Endometrium (tissue), 2 donors: ENCODE results near the gene SSH2.

Experiments
- FAIRE-seq: peaks from 2 replicates; lab custom pipeline; 2012; peaks lifted over from hg19 to GRCh38; lab: Jason Lieb, UNC
- donor health status: control.
- donor health status: control.

SSH2 gene

GRCh38 chr17:29589524-29590410, 340.3 kb downstream of the SSH2 start, which contains the start of gene GIT1:
Gene GIT1 (minus strand): TSS chr17:29589648. CDS start chr17:29589378, 270 bp downstream.
- FAIRE-seq, result no peak

DNA sequence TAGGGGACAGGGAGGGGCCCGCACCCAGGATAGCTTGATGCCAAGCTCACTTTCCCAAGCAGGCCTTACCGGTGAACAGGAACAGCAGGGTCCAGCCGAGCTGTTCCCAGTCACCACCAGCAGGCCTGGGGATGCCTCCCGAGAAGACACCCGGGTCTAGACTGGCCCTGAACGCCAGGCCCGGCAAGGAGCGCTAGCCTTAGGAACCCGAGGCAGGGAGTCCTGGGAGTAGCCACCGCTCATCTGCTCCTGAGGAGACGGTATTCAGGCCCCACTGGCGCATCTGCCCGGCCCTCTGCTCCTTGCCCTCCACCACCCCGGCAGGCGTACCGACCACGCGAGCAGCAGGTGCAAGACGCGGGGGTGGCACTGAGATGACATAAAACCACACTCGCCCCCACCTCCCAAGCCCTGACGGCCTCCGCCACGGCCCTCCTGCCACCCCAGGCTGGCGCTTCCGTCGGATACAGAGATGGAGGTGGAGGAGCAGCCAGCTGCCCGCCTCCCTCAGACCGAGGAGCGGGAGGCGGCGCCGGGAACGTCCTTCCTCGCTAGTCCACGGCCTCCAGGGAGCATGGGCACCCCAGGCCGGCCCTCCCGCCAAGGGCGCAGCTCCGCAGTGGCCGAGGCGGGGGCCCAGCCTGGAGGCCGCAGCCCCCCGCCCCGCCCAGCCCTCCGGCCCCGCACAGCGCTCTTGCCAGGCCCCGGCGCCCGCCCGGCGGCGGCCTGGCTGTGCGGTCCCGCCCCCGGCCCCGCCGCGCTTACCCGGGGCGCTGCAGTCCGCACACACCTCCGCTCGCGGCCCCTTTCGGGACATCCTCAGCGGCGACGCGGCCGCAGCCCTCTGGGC, 341.2 kb downstream of the SSH2 start:
- FAIRE-seq, result no peak

GRCh38 chr17:29588017-29588561, 341.9 kb downstream of the SSH2 start:
- FAIRE-seq, result no peak

DNA sequence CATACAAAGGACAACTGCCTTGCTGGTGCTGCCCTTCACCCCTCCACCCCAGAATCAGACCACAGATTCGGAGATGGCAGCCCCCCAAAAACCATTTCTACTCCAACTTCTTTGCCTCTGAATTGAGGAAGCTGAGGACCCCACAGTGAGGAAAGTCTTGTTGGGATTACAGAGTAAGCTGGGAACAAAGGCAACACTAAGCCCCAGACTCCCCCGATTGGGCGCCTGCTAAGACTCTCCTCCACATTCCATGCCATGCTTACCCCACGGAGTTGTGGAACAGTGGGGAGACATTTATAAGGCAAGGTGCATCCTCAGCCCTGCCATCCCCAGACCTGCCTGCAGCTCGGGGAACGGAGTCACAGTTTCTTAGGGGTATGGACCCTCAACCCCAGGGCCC, 342.4 kb downstream of the SSH2 start:
- no peak for FAIRE-seq

DNA sequence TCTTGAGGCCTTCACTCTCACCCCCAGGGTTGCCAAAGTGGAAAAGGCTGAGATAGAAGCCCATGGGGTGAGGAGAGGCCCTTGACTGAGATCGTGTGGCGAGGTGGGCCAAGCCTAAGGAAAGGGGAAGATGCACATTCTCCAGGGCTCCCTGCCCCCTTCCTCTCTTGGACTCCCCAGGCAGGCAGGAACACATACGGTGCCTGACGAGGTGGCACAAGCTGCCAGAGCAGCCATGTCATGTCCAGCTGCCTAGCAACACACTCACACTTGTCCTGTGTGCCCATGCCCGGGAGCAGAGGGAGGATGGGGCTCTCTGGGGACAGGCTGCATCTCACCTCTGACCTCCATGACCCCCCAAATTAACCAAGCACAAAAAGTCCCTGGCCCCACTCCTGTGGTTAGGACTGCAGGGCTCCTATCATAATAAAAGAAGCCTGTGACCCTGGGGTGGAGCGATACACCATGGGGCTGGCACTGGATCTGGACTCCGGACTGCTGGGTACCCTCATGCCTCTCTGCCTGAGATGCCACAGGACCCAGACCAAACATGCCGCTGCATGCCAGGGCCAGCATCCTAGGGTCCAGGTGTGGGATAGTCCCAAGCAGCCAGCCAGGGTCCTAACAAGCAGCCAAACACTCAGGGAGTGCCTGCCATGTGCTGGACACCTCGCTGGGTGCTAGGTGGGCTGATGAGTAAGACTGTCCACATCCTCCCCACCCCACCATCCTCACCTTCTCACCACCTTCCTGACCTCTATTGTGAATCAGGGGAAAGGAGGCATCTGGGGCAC, 343.2 kb downstream of the SSH2 start:
- FAIRE-seq, result no peak

GRCh38 chr17:29585080-29585751, 344.8 kb downstream of the SSH2 start:
- FAIRE-seq, result no peak

GRCh38 chr17:29584452-29585079, 345.5 kb downstream of the SSH2 start:
- FAIRE-seq, result no peak

GRCh38 chr17:29583324-29584248, 346.4 kb downstream of the SSH2 start:
- no peak for FAIRE-seq

DNA sequence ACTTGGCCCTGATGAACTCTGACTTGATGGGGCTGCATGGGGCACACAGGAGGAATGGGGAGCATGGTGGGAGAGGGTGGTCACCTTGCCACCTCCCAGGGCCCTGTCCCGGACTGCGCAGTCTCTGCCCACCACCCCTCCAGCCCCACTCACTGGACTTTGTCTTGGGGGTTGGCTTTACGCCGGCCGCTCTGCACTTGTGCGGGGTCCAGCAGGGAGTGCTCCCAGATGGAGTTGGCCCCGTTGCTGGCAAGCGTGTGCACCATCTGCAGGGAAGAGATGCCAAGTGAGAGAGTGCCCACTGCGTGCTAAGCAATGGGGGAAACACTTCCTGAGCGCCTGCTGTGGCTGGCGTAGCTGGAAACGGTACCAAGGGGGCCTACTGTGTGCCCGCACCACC, 347.3 kb downstream of the SSH2 start:
- no peak for FAIRE-seq

GRCh38 chr17:29582254-29582765, 347.7 kb downstream of the SSH2 start:
- FAIRE-seq, result no peak

GRCh38 chr17:29581583-29582253, 348.3 kb downstream of the SSH2 start:
- no peak for FAIRE-seq

DNA sequence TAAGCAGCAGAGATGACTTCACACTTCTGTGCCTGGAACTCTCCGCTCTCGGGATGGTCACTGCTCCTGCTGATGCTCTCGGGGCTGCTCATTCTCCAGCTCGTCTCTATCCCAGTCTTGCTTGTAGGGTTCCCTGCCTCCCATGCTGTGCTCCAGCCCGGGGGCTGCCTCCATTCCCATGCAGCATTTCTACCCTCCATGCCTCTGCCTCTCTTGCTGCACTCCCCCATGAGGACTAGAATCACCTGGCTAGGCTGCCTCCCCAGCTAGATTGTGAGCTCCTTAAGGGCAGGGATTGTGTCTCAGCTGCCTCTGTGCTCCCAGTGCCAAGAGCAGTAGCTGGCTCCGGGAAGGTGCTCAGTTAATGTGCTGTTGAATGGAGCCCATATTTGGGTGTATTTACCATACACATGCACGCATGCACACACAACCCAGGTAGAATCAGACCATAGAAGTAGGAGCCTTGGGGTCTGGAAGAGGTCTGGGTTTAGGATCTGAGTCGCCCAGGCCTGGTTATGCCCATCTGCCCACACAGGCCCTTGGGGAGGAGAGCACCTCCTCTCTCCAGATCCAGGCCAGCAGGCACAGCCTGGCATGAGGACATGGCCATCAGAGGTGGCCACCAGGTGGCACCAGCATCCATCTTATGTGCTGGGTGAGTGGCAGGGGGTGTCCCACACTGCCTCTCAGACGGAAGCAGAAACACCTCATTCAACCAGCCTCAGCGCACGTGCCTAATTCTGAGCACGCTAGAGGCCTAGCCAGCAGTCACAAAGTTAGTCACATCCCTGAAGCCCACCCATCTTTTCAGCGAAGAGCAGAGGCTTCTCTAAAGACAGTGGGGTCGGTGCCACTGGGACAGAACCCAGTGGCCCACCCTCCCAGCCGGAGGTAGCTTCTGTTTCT, 349.9 kb downstream of the SSH2 start:
- FAIRE-seq, result no peak

GRCh38 chr17:29578626-29579485, 351.2 kb downstream of the SSH2 start:
- no peak for FAIRE-seq

DNA sequence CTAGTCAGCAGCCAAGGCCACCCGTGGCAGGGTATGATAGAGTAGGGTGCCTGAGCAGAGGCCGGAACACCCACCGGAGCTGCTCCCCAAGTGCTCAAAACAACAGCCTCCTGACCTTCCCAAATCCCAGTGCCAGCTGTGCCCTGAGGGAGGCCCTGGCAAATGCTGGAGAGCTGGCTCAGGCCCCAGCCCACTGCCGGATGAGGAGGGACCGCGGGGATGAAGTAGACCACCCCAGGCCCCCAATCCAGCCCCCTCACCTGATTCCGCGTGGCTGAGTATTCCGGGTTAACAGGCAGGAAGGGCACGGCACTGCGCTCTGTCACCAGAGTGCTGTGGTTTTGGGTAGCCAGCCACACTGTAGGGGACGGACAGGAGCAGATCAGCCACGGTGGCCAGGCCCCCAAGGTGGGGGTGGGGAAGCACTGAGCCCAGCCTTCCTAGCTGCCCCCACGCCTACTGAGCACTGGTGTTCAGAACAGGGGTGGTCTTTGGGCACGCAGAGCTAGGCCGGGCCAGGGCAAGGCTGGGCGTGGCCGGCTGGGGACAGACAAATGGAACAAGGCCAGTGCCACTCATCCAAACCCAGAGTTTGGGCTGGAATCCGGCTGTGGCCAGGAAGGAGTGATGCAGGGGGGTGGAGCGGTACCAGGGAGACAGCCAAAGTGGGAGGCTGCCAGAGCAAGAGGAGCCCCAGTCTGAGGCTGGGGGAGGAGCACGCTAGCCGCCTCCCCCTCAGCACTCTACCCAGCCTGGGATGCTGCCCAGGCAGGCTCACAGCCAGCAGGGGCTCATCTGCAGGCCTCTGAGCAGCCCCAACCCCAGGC, 352.4 kb downstream of the SSH2 start:
- FAIRE-seq, result no peak

- no peak for FAIRE-seq
These were observed 353.0 kb downstream of the SSH2 start for GRCh38 chr17:29577001-29577370.
